AG09309 (cell line): ENCODE data around the gene MAPK8.

Experiments used
- DNase-seq: peaks from one replicate; pipeline ENCODE4 v3.0.0-alpha.2; 2010; ENCODE audit warnings: low read depth
- H3K4me3 ChIP-seq: 2 replicates; pipeline ENCODE4 v1.5.1; 2011; ENCODE audit warnings: mild to moderate bottlenecking, low read depth, low read length, moderate library complexity; ENCODE audit not compliant: control insufficient read depth
- TF ChIP-seq, protein P1 (sequence below): IDR thresholded peaks from 2 replicates; pipeline ENCODE4 v1.5.1; 2011; ENCODE audit warnings: mild to moderate bottlenecking, low read depth, low read length, inconsistent platforms; ENCODE audit not compliant: insufficient read depth, control insufficient read depth; ENCODE audit errors: missing control alignments

Gene MAPK8

DNA sequence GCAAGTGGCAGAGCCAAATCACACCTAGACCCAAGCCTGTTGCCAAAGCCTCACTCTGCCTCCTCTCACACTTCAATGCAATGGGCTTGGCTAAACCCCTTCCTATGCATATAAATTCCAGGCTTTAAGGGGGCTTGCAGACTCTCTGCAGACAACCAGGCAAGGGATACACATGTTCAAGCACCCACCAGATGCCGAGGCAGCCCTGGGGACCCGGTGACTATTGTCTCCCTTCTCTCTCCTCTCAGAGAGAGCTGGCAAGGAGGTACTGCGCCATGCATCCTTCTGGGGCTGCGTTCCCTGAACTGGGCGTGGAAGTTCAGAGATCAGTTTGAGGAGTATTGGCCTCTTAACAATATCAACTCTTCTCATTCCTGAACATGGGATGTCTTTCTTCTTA, 167.2 kb downstream of the MAPK8 start:
- H3K4me3 ChIP-seq = no peak overlapping the region
- no peak for DNase-seq
- TF ChIP-seq, protein P1, sequence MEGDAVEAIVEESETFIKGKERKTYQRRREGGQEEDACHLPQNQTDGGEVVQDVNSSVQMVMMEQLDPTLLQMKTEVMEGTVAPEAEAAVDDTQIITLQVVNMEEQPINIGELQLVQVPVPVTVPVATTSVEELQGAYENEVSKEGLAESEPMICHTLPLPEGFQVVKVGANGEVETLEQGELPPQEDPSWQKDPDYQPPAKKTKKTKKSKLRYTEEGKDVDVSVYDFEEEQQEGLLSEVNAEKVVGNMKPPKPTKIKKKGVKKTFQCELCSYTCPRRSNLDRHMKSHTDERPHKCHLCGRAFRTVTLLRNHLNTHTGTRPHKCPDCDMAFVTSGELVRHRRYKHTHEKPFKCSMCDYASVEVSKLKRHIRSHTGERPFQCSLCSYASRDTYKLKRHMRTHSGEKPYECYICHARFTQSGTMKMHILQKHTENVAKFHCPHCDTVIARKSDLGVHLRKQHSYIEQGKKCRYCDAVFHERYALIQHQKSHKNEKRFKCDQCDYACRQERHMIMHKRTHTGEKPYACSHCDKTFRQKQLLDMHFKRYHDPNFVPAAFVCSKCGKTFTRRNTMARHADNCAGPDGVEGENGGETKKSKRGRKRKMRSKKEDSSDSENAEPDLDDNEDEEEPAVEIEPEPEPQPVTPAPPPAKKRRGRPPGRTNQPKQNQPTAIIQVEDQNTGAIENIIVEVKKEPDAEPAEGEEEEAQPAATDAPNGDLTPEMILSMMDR = no peak

DNA sequence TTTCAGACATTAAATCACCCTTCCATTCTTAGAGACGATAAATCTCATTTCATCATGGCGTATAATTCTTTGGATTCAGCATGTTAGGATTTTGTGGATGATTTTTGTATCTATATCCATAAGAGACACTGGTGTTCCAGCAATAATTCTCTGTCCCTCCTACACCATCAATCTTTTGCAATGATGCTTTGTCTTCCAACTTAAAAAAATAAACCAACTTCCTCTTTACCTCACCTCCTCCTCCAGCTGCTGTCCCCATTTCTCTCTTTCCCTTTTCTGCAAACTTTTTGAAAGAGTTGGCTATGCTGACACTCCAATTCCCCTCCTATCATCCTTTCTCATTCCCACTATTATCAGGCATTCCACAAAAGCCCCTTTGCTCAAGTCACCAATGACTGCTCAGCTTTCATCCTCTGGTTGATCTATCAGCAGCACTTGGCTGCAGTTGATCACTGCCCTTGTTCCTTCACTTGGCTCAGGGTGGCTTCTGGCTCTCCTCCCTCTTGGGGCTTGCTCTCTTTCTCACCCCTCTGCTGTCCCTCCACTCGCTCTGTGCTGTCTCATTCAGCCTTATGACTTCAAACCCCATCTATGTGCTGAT, 168.4 kb downstream of the MAPK8 start:
- H3K4me3 ChIP-seq = no peak overlapping the region
- DNase-seq = no peak
- TF ChIP-seq, protein P1 = no peak

DNA sequence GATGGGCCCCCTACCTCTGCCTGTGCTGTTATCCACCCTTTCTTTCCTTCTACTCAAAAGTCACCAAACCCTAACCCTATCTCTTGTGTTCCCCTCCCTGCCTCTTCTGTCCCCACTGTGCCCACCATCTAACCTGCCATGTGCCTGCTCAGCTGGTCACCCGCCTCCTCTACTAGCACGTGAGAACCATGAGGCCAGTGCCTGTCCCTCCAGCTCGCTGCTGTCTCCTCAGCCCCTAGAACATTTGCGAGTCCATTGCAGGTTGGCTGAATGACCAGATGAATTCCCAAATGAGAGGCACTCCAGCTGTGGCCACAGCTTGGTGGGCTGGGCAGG, 169.4 kb downstream of the MAPK8 start:
- H3K4me3 ChIP-seq = no peak overlapping the region

DNA sequence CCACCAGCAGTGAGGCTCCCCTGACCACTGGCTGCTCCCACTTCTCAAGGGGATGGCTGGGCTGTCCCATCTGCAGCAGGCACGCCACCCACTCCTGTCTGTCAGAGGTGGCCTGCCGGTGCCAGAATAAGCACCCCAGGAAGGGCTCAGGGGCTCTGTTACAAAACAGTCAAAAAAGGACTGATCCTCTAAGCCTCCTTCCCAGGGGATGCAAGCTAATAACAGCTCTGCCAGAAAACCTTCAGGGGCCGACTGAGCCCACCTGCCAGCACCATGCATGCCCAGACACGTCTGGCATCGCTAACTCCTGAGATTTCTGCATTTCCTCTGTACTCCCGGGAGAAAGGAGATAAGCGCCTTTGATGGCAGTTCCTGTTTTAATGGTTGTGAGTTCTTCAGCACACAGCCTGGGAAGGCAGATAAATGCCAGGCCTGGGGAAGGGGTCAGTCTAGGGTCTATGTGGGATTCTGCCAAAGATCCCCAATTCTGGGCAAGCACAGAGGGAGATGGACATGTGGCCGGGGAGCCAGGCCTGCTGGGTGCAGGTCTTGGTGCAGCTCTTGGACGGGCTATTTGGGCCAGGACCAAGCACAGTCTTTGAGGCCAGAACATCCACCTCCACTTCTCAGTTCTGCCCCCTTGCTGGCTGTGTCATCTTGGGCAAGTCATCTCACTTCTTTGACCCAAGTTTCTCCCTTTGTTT, 170.0 kb downstream of the MAPK8 start:
- TF ChIP-seq, protein P1 = no peak
- DNase-seq = no peak
- H3K4me3 ChIP-seq = no peak overlapping the region

More for the DNA sequence above, 169.4 kb downstream of the MAPK8 start:
- DNase-seq = no peak
- TF ChIP-seq, protein P1 = no peak

DNA sequence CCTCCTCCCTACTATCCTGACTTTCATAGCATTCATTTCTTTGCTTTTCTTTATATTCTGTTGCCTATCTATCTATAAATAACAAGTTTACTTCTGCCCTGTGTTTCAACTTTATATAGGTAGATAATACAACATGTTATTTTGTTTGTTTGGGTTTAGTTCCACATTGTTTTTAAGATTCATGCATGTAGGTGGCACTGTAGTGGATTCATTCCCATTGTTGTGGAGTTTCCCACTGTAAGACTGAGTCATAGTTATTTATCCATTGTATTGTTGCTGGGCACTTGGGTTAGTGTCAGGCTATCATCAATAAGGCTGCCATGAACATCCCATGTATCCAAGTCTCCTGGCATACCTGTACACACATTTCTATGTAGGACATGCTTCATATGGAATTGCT, 170.7 kb downstream of the MAPK8 start:
- no peak for DNase-seq
- H3K4me3 ChIP-seq = no peak overlapping the region
- TF ChIP-seq, protein P1 = no peak

DNA sequence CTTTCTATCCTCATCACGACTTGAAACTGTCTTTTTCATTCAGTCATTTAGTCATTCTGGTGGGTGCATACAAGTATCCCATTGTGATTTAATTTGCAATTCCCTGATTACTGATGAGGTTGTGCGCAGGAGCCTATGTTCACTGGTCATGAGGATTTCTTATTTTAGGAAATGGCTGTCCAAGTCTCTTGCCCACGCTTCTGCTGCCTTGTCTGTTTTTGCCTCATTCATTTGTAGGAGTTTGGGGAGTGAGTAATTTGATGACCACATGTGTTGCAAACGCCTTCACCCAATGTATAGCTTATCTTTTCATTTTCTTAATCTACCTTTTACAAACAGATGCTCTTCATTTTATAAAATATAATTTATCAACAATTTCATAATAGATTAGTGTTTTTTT, 171.1 kb downstream of the MAPK8 start:
- DNase-seq = no peak
- TF ChIP-seq, protein P1 = no peak
- no peak overlapping the region for H3K4me3 ChIP-seq
